Immature natural killer cell (primary cell): Measurements from ENCODE around the gene TSPAN18. TPM values are rescaled to one million over a fixed set of nuclear protein-coding genes. Genes with fewer than 3 reads are reported as not detected.

Experiments used
- DNase-seq, 3 donors: peaks; one replicate each; pipeline ENCODE4 v3.0.0; 2022; ENCODE audit warnings: mixed read lengths in 1 of 3
- H3K27ac Mint-ChIP-seq, 6 donors: one replicate each; pipeline ENCODE4 v1.8.0; 2020; ENCODE audit warnings: mixed read lengths in 6 of 6, mild to moderate bottlenecking in 5 of 6, inconsistent platforms in 4 of 6, moderate library complexity in 3 of 6
- H3K27me3 Mint-ChIP-seq, 3 donors: one replicate each; pipeline ENCODE4 v1.8.0; 2020 to 2021; ENCODE audit warnings: low read depth in 3 of 3, mild to moderate bottlenecking in 3 of 3, mixed read lengths in 3 of 3, moderate library complexity in 3 of 3, inconsistent platforms in 1 of 3
- H3K36me3 Mint-ChIP-seq, 3 donors: one replicate each; pipeline ENCODE4 v1.8.0; 2020; ENCODE audit warnings: mixed read lengths in 3 of 3, inconsistent platforms in 2 of 3, mild to moderate bottlenecking in 2 of 3
- H3K4me1 Mint-ChIP-seq, 2 donors: one replicate each; pipeline ENCODE4 v1.8.0; 2020; ENCODE audit warnings: inconsistent platforms in 2 of 2, mild to moderate bottlenecking in 2 of 2, mixed read lengths in 2 of 2, moderate library complexity in 1 of 2
- H3K4me3 Mint-ChIP-seq, 5 donors: one replicate each; pipeline ENCODE4 v1.8.0; 2020; ENCODE audit warnings: mild to moderate bottlenecking in 5 of 5, mixed read lengths in 5 of 5, inconsistent platforms in 3 of 5, moderate library complexity in 3 of 5
- H3K9me3 Mint-ChIP-seq, 6 donors: one replicate each; pipeline ENCODE4 v1.8.0; 2020; ENCODE audit warnings: mild to moderate bottlenecking in 6 of 6, mixed read lengths in 6 of 6, inconsistent platforms in 4 of 6, moderate library complexity in 3 of 6
- polyA plus RNA-seq, 3 donors: library from polyadenylated mRNA; unstranded; fragments of 300-500 nt; fragmentation: Illumina TruSeq; gene quantifications; one replicate each; pipeline ENCODE4 v1.2.3, GENCODE V29; 2021

TSPAN18 gene
- polyA plus RNA-seq, 3 donors from 2014 or later: 0.84 to 0.93 (median 0.86) TPM

DNA sequence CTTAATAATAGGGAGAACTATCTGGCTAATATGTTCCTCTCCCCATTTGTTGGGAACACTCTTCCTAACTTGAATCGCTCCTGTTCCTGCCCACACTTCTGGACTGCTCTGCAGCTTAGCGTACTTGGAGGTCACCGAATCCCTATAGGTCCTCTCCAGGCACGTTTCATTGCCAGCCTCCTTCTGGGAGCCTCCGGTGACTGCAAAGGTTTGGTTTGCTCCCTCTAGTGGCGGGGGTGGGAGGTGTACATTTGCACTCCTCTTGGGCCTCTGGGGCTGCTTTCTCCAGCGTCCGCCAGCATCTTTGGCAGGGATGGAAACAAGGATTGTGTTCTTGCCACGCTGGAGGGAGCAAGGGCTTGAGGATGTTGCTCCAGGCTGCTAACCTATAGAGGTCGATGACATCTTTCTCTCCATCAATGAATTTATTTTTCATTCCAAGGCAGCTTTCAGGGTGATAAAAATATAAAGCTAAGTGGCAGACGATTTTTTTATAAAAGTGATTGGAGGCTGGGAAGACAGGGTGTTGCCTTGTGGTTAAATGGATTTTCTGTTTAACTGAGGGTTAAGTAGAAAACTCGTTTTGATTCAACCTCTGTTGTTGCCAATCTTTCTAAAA lies 48.7 kb downstream of the TSPAN18 start:
- peaks cover 1 to 7% (median 1%) of the 10 kb centered on the region in 3 donors for H3K27me3 Mint-ChIP-seq
- no peak overlapping the region for H3K27ac Mint-ChIP-seq
- no peaks in the 10 kb centered on the region for H3K9me3 Mint-ChIP-seq
- H3K4me1 Mint-ChIP-seq: no peaks in the 10 kb centered on the region
- H3K36me3 Mint-ChIP-seq: no peaks in the 10 kb centered on the region
- H3K4me3 Mint-ChIP-seq: no peak overlapping the region
- peak; percentile 17 to 35 (median 28) for DNase-seq

DNA sequence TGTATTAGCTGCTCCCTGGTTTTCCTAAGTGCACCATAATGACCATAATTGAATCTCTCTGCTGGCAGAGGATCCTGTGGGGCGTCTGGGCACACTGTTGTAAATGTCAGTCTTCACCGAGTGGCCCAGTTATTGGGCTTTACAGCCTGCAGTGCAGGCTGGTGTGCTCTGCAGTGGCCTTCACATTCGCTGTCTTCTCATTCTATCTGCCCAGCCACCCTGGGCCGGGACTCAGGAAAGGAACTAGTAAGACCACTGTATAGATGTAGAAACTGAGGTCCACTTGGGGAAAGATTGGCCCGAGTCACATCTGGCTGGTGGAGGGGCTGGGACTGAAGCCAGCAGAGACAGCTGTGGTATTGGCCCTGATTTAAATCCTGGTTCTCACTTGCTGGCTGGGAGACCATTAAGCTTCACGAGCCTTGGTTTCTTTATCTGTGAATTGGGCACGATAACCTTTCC lies 49.3 kb downstream of the TSPAN18 start:
- H3K9me3 Mint-ChIP-seq: no peaks in the 10 kb centered on the region
- no peak overlapping the region for H3K27ac Mint-ChIP-seq
- DNase-seq: no peak
- no peak overlapping the region for H3K4me3 Mint-ChIP-seq
- no peaks in the 10 kb centered on the region for H3K4me1 Mint-ChIP-seq
- H3K27me3 Mint-ChIP-seq: peaks cover 1 to 7% (median 1%) of the 10 kb centered on the region in 3 donors
- no peaks in the 10 kb centered on the region for H3K36me3 Mint-ChIP-seq

DNA sequence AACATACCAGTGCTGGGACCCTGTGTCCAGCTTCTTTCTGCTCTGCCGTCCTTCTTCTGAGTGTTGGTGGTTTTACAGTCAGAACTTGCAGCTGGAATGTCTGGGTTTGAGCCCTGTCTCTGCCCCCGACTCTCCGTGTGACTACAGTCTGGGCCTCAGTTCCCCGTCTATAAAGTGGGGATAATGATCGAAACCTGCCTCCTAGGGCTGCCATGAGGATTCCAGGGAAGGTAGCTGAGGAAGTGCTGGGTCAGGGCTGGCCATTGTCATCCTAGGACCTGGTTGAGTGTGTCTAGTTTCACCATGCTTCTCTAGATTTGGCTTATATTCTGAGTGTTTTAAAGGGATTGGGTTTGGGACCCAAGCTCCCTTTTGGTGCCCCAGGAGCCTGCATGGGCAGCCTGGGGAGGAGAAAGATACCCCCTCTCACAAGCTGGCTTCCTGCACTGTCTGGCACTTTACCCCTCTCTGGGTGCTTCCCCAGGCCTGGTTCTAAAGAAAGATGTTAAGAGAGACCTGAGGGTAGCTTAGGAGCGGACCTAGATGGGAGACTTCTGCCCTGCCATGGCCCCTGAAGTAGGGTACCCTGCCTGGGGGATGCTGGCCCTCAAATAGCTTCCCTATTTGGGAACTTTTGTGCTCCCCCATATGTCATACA lies 49.9 kb downstream of the TSPAN18 start:
- Mint-ChIP-seq H3K9me3 (no peaks in the 10 kb centered on the region), H3K36me3 (no peaks in the 10 kb centered on the region), H3K4me1 (no peaks in the 10 kb centered on the region), H3K27me3 (peaks cover 1 to 7% (median 1%) of the 10 kb centered on the region in 3 donors), H3K27ac (no peak overlapping the region), H3K4me3 (no peak overlapping the region)
- DNase-seq: no peak

DNA sequence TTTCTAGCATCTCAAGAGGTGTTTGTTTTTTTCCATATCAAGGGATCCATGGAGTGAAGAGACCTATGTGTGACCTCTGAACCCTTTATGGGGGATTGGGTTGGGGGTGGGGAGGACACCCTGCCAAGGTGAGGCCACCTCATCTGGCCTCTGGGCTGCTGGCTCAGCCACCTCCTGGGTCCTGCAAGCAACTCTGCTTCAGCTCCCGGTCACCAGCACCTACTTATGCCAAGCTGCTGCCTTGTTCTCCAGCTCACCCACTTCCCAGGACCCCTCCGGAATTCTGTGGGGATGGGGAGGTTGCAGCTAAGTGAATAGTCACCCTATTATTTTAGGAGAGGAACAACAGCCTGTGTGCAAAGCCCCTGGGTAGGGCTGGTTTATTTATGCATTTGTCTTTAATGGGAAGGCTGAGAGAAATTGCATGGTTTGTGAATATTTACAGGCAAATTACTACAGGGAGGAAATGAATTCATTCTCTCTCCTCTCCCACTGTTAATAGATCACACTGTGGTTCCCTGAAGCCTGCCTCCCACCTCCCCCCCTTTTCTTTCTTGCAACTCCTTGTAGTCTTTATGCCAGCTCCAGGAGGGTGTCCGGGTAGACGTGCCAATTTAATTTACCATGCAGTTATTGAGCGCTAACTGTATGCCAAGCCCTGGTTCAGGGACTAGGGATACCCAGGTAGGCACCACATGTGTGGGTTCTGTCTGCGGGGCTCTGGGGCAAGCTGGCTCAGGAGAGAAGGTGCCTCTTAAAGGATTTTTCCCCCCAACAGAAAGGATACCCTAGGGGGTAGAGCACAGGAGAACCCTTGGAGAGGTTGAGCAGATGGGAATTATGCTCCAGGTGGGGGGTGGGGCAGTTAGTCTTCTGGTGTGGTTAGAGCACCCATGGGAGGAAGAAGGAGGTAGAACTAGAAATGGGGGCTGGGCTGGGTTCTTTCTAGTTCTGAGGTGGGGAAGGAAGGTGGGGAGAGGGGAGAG lies 50.7 kb downstream of the TSPAN18 start:
- Mint-ChIP-seq H3K27me3 (peaks cover 0 to 7% (median 1%) of the 10 kb centered on the region in 3 donors), H3K27ac (no peak overlapping the region), H3K9me3 (no peaks in the 10 kb centered on the region), H3K36me3 (no peaks in the 10 kb centered on the region), H3K4me3 (no peak overlapping the region), H3K4me1 (no peaks in the 10 kb centered on the region)
- no peak for DNase-seq

DNA sequence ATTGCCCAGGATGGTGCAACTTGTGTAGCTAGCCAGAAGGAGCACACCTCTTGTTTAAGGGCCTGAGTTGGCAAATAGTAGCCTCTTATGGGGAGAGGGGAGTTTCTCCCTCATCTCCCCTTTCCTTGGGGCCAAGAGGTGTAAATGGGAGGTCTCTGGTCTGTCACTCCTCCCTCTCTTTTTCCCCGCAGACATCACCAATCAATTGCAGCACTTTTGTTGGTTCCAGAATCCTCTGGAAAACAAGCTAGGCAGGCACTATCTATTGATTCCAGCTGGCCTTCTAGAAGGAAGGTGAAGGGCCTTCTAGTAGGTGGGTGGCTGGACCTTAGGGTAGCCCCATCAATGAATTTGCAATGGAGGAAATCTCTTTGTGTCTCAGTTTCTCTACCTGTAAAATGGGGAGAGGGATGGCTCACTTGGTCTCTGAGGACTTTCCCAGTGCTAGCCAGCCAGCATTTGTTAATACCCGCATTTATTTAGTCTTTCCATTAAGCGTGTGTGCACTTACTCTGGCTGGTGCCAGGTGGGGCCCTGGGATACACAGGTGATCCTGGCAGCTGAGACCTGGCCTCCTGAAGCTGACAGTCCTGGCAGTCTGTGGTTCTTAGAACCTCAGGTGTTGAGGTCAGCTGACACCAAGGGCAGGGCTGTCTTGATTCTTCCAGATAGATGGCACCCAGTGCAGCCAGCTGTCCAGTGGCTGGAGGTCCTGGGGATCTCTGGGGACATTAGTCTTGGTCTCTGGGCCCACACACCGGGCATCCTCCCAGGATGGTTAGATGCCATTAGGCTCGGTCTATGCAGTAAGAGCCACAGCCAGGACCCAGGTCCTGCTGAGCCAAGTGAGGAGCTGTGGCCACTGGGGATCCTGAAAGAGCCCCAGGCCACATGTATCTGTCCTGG lies 51.7 kb downstream of the TSPAN18 start:
- H3K4me1 Mint-ChIP-seq: no peaks in the 10 kb centered on the region
- H3K36me3 Mint-ChIP-seq: no peaks in the 10 kb centered on the region
- H3K27me3 Mint-ChIP-seq: peaks cover 0 to 7% (median 1%) of the 10 kb centered on the region in 3 donors
- no peaks in the 10 kb centered on the region for H3K9me3 Mint-ChIP-seq
- no peak overlapping the region for H3K27ac Mint-ChIP-seq
- H3K4me3 Mint-ChIP-seq: no peak overlapping the region
- DNase-seq: no peak

DNA sequence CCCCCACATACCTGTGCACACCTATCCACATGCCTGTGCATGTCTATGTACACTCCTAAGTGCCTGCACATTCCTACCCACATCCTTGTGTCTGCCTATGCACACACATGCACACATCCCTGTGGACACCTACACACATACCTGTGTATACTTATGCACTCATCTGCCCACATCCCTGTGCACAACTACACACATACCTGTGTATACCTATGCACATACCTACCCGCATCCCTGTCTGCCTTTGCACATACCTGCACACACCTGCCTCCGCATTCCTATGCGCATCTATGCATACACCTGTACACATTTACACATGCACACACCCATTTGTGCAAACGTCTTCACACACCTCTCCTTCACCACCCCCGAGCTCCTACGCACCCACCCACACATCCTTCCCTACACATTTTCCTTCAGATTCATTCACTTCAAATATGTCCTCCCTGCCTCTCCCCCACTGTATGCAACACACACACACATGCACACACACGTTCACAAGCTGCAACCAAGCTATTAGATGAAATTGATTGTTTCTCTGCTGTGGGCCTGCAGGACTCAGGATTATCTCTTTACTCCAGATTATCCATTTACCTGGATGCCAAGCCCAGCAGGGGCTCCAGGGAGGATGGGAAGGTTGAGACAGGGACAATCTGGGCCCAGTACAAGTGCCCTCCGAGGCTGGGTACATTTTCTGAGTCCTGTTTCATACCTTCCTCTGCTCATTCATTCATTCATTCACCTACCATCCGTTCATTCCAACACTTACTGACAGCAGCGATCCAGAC lies 53.2 kb downstream of the TSPAN18 start:
- H3K9me3 Mint-ChIP-seq: no peaks in the 10 kb centered on the region
- peaks cover 0 to 7% (median 1%) of the 10 kb centered on the region in 3 donors for H3K27me3 Mint-ChIP-seq
- DNase-seq: no peak
- H3K27ac Mint-ChIP-seq: no peak overlapping the region
- H3K4me1 Mint-ChIP-seq: no peaks in the 10 kb centered on the region
- H3K36me3 Mint-ChIP-seq: no peaks in the 10 kb centered on the region
- H3K4me3 Mint-ChIP-seq: no peak overlapping the region

DNA sequence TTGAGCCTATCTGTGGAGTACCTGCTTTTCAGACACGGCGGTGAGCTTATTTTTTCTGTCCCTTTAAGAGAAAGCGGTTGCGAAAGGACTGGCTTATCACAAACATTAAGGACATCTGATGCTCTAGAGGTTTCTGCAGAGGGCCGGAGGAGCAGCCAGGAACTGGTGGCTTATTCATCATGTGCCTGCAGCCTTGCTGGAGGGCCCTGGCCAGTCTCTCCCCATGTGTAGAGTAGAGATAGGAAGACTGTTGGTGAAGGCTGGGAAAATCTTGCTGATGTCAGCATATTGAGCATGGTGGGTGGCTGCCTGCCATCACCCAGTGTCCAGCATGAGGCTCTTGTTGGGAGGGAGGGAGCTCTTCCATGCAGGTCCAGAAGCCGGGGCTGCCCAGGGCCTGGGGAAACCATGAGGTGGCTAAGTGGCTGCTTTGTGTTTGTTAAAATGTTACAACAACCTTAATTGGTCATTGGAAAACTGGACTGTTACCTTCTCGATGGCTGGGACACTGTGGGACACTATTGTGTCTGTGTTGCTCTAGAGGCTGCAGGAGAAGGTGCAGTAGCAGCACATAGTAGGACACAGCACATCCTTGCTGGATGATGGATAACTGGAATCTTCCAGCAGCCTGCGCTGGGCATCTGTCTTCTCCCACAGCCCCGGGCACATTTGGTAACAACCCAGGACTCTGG lies 54.3 kb downstream of the TSPAN18 start:
- Mint-ChIP-seq H3K36me3 (no peaks in the 10 kb centered on the region), H3K27me3 (peaks cover 0 to 12% (median 0%) of the 10 kb centered on the region in 3 donors), H3K9me3 (no peaks in the 10 kb centered on the region), H3K27ac (peak overlapping the region in 1 of 6 donors; percentile 71), H3K4me3 (no peak overlapping the region), H3K4me1 (no peaks in the 10 kb centered on the region)
- no peak for DNase-seq

DNA sequence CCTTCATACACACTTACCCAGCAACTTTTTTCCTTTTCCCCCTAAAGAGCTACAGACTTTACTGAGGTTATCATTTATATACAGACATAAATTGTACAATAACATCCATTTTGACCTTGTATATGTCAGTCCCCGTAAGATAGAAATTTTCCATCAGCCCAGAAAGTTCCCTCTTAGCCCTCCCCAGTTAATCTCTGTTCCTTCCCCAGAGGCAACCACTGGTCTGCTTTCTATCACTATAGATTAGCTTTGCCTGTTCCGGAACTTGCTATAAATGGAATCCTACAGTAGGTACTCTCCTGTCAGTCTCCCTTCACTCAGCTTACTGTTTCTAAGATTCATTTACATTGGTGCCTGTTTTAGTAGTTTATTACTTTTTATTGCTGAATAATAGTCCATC lies 54.9 kb downstream of the TSPAN18 start:
- no peak for DNase-seq

DNA sequence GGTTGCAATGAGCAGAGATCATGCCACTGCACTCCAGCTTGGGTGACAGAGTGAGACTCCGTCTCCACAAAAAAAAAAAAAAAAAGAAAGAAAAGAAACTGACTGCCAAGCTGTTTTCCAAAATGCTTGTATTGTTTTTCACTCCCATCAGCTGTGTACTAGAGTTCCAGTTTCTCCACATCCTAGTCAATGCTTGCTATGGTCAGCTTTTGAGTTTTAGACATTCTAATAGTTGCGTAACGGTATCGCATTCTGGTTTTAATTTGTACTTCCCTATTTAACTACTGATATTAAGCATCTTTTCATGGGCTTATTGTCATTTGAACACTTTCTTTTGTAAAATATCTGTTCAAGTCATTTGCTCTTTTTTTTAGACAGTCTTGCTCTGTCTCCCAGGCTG lies 55.7 kb downstream of the TSPAN18 start:
- no peak overlapping the region for H3K27ac Mint-ChIP-seq
- peaks cover 0 to 13% (median 0%) of the 10 kb centered on the region in 3 donors for H3K27me3 Mint-ChIP-seq
- H3K36me3 Mint-ChIP-seq: no peaks in the 10 kb centered on the region
- no peak overlapping the region for H3K4me3 Mint-ChIP-seq
- H3K4me1 Mint-ChIP-seq: no peaks in the 10 kb centered on the region
- no peaks in the 10 kb centered on the region for H3K9me3 Mint-ChIP-seq
- no peak for DNase-seq

More for the DNA sequence above, 54.9 kb downstream of the TSPAN18 start:
- Mint-ChIP-seq H3K27me3 (peaks cover 0 to 10% (median 0%) of the 10 kb centered on the region in 3 donors), H3K4me3 (no peak overlapping the region), H3K9me3 (no peaks in the 10 kb centered on the region), H3K4me1 (no peaks in the 10 kb centered on the region), H3K27ac (no peak overlapping the region), H3K36me3 (no peaks in the 10 kb centered on the region)

DNA sequence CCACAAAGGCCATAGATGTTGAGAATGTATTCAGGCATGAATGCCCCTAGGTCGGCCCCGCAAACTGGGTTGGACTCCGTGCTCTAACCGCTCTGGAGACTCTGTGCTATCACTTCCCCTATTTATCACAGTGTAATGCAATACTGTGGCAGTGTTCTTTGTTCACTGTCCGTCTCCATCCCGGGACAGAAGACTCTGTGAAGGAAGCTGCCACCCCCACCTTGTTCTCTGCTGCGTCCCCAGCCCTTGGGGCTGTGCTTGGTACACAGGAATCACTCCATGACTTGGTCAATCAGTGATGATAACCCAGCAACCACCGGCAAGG lies 57.6 kb downstream of the TSPAN18 start:
- Mint-ChIP-seq H3K27me3 (peaks cover 0 to 11% (median 0%) of the 10 kb centered on the region in 3 donors), H3K27ac (no peak overlapping the region), H3K9me3 (no peaks in the 10 kb centered on the region), H3K4me3 (no peak overlapping the region), H3K4me1 (no peaks in the 10 kb centered on the region), H3K36me3 (no peaks in the 10 kb centered on the region)
- DNase-seq: no peak

DNA sequence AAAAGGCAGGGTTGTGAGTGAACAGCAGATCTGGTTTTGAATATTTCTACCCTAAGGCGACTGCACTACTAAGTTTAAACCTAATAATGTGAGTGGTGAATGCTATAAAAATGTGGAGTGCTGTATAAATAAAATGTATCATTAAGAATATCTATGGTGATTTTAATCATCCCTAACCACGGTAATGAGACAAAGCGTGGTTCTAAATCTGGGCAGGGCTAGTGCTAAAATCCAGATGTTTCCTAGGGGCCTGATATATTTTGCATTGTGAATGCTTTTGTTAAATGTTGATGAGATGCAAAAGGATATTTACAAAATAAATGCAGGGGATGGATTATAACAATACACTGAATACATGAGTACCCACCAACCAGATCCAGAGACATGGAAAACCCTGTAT lies 58.1 kb downstream of the TSPAN18 start:
- Mint-ChIP-seq H3K9me3 (no peaks in the 10 kb centered on the region), H3K27me3 (peaks cover 0 to 11% (median 0%) of the 10 kb centered on the region in 3 donors), H3K36me3 (no peaks in the 10 kb centered on the region), H3K4me3 (no peak overlapping the region), H3K4me1 (no peaks in the 10 kb centered on the region), H3K27ac (no peak overlapping the region)
- DNase-seq: no peak

DNA sequence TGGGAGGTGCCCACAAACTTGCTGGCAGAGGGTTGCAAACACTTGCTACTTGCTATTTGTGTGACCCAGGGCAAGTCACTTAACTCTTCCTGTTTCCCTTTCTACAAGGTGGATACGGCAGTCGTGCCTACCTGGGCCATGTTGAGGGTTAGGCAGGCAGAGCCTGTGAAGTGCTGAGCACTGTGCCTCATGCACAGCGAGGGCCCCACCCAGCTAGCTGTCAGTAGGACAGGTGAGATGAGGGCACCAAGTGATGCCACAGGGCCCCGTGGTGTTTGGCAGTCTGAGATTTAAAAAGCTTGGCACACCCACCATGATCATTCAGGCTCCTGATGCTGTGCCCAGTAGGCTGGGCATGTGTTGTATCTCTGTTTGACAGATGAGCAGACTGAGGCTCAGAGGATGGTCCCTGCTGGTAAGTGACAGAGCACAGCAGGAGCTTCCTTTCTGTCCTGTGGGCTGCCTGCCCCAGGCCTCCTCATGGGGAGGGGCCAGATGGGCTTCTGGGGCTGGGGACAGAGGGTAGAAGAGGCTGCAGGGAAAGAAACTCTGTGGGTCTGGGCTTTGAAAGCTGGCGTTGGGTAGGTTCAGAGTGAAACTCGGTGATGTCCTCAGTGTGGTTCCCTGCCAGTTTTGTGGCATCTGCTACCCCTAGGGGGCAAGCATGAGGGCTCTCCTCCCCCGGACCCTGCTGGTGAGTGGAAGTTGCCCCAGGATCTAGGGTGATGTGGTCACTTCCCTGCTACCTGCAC lies 59.3 kb downstream of the TSPAN18 start:
- Mint-ChIP-seq H3K9me3 (no peaks in the 10 kb centered on the region), H3K4me1 (no peaks in the 10 kb centered on the region), H3K36me3 (no peaks in the 10 kb centered on the region), H3K27me3 (peaks cover 0 to 13% (median 0%) of the 10 kb centered on the region in 3 donors), H3K4me3 (no peak overlapping the region), H3K27ac (no peak overlapping the region)
- no peak for DNase-seq
